Smooth muscle cell of the brain vasculature (primary cell): ENCODE measurements around the gene EBF3.

ENCODE experiments used
- DNase-seq: peaks from one replicate; pipeline ENCODE4 v3.0.0-alpha.2; 2012; ENCODE audit warnings: low read depth, low spot score

EBF3 gene

GRCh38 chr10:129892548-129893052, 71.5 kb downstream of the EBF3 start:
- no peak for DNase-seq

GRCh38 chr10:129891806-129892205, 72.3 kb downstream of the EBF3 start:
- no peak for DNase-seq

DNA sequence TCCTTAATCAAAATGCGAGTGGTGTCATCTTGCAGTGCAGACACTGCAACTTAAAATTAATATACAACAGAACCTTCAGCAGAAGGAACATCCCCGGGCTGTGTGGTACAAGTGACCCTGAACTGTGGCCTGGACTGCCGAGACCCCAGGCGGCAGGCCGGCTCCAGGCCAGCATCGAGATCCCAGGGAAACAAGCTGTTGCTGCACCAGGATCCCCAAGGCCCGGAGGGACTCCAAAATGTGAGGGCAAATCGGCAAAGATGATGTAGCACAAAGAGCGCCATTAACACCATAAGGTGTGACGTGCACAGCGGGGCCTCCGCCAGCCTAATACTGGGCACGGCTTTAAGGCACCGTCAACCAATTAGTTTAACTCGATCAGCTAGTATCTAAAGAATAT, 73.9 kb downstream of the EBF3 start:
- no peak for DNase-seq

GRCh38 chr10:129888784-129889616, 75.1 kb downstream of the EBF3 start:
- DNase-seq: no peak

DNA sequence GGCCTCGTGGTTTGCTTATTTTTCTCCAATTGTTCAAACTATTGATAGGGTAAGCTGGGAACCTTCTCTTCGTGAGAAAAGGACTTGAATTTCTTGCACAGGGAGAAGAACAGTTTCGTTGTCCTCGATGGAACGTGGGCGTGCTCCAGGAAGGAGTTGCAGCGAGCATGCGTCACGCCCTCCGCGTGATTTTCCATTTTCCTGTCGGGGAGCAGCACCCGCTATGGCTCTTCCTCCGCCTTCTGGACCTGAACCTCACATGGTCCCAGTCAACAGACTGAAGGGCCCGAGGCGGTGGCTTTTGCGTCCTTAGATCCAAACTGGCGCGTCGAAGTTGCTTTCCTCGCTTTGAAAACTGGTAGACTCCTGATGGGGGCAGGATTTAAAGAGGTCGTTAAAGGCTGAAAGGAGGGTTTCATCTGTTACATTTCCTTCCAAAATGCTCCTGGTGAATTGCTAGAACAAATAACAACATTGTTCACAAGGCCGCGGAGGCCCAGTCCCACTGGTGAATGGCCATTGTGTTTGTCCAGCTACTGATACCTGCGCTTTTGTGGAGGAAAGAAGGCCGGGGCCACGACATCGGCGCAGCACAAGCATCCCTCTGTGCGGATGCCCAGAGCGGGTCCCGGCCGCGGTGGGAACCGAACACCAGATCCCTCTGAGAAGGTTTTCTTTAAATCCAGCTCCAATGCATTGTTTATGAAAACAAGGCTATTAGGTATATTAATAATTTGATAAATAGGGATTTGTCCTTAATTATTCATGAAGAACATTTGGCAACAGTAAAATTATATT, 75.9 kb downstream of the EBF3 start:
- no peak for DNase-seq

DNA sequence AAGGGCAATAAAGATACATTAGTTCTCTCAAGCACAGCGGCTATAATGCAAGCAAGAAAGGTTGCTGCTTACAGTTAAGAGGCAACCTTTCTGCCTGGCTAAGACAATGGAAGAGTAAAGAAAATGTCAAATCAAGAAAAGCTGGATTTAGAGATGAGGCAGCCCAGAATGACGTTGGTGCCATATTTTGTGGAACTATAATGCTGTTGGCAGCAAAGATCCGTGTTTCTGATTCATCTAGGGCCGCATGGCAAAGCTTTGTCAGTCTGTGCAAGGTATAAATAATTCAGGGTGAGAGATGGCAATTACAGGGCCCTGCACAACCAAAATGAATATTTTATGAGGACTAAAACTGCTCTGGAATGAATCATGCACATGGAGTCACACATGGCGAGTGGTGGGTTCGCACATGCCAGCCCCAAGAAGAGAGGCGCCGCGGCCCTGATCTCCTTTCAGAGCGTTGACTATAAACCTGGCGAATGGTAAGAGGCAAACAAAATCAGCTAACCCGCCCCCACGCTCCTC, 76.6 kb downstream of the EBF3 start:
- DNase-seq: no peak

GRCh38 chr10:129886263-129886662, 77.8 kb downstream of the EBF3 start:
- DNase-seq: no peak

GRCh38 chr10:129885526-129885925, 78.5 kb downstream of the EBF3 start:
- no peak for DNase-seq

DNA sequence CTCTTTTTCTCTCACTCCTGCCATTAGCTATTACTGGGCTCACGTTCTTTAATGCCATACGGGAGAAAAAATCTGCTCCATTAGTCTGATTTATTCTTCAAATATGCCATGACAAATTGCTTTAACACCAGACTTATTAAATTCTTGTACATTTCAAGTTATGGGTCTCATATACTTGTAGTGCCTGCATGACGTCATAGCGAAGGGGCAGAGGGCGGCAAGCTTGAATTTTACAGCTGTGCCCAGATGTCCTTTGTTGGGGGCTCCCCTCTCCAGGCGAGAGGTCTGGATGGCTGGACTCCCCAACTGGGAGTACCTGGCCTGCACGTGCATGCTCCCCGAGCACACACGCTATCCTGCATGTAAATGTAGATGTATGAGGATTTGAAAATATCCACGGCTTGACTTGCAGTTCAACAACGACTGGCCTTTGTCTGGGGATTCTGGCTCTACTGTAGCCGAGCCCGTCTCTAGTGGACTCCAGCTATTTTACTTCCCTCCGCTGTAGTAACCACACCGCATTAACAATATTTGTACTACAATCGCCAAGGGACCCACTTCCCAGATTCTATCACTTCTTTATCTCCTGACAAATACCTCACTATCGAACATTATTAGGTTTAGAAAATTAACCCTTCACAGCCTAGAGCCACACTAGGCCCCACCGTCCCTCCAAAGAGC, 79.5 kb downstream of the EBF3 start:
- DNase-seq: no peak

GRCh38 chr10:129883626-129884397, 80.3 kb downstream of the EBF3 start:
- DNase-seq: no peak

- no peak for DNase-seq
These were observed 81.0 kb downstream of the EBF3 start for GRCh38 chr10:129883029-129883428.

DNA sequence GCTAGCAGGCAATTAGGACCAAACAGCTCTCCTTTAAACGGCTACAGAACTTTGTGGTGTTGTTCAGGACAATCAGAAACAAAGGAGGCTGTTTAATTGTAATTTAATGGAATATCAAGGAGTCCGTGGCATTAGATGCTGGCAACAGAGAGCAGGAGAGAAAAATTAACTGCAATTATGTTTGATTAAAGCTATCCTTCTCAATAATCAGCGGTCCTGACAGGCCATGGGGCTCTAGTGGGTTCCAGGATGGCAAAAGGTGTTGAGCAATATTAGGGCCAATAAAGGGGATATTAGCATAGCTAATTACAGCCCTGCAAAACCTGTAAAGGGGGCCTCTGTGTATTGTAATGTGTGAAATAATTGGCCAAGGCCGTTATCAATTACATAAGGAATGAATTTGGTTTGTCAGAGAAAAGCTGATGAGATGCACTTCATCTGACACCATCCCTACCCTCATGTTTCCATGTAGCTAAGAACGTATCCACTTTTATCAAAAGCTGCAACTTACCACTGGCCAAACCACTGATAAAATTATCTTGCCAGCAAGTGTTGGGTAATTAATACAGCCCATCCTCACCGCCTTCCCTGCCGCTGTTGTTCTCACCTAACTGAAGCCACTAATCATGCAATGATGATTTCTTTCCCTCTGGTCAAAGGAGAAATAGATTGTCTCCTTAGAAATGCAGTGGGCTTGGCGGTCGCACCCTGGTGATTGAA, 81.6 kb downstream of the EBF3 start:
- DNase-seq: no peak

DNA sequence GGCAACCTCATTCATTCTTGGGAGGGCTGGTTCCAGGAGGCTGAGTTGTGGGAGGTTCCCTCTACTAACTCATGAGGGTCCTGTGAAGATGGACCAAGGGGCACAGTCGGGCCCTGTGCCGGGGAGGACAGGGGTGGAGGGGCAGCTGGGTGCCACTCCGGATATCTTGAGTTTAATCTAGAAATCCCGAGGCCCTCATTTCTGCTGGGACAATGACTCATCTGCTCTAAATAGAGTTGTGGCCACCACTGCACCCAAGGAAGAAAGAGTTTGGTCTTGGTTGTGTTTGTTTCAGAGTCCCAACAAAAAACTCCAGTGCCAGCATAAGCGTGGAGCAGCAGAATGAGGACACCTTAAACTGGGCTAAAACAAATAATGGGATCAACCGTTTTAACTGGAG, 82.4 kb downstream of the EBF3 start:
- no peak for DNase-seq

DNA sequence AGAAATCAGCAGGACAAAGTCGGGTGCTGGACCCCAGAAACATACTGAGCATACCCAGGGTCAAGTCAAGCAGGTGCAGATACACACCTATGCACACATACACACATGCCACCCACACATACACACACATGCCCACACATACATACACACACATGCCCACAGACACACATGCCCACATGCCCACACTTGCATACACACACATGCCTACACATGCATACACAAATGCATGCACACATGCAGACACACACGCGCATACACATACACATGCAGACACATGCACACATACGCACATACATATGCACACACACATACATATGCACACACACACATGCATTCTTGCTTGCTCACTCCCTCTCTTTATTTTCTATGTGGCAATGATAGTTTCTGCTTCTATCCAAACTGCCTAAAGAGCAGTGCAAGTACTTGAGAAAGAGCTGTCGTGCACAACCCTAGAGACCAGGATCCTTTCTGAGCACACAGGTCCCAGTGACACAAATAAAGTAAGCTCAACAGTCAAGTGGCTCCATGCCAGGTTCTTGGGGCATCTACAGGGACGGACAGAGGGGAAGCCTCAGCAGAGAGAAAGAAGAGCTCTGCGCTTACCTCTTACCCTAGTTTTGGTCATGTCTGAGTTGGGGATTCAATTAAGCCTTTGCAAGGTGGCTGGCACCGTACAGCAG, 83.7 kb downstream of the EBF3 start:
- no peak for DNase-seq

GRCh38 chr10:129879655-129880054, 84.4 kb downstream of the EBF3 start:
- DNase-seq: no peak

GRCh38 chr10:129878835-129879234, 85.2 kb downstream of the EBF3 start:
- no peak for DNase-seq

GRCh38 chr10:129877773-129878371, 86.2 kb downstream of the EBF3 start:
- no peak for DNase-seq

DNA sequence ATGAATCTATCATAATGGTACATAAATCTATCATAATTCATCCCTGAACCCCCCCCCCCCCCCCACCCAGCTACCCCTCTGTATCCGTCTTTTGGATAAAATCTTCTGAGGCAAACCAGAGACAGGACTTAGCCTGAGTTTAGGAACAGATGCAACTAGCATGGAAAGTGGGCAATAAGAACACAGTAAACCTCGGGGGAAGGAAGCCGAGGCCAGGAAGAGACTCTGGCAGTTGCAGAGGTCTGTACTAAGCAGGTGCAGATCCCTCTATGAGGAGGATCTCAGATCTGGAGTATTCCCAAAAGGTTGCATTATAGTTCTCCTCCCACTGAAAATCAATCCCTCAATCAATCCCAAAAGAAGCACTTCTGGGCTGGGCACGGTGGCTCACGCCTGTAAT, 87.2 kb downstream of the EBF3 start:
- no peak for DNase-seq

DNA sequence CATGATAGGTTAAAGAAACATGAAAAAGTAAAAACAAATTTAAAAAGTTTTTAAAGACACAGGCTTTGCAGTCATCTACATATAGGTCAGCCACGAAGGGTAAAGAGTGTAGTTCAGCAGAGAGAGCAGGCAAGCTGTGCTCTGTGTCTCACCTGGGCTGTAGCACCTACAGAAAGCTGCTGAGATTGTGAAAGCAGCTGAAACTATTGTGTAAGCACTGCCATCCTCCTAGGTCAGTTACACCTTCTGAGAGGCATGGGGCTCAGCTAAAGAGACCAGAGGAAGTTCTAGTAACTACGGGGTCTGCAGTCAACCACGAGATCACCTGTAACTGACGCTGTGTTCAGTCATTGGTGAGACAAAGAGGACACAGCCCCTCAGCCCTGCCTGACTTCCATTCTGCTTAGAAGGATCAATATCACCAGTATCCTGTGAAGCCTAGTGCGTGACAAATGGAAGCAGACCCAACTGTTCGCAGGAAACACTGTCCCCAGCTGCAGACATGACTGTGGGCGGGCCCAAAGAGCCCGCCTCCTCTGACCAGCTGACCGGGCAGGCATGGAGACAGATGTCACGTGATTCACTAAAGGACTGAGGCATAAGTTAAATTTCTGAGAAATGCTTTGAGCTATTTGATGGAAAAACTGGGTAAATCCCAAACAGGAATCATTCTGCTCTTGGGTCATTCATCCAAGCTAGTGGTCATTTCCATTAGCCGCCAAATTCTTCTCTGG, 87.9 kb downstream of the EBF3 start:
- no peak for DNase-seq
